Measurements from ENCODE around the gene CAMTA1.

CAMTA1 gene

GRCh38 chr1:7008975-7009740 lies 223.9 kb downstream of the CAMTA1 start:
- DNase-seq (ENCODE audit: low read depth), result no peak
- no peak overlapping the region for H3K4me3 ChIP-seq (ENCODE audit: low read depth, low read length)
- no peak for TF ChIP-seq CTCF (conservative IDR thresholded peaks at IDR 0.05; ENCODE audit: low read depth, low read length)

GRCh38 chr1:7009741-7010525 lies 224.7 kb downstream of the CAMTA1 start:
- no peak for TF ChIP-seq CTCF (conservative IDR thresholded peaks at IDR 0.05; ENCODE audit: low read depth, low read length)
- no peak overlapping the region for H3K4me3 ChIP-seq (ENCODE audit: low read depth, low read length)
- no peak for DNase-seq (ENCODE audit: low read depth)

- no peak for TF ChIP-seq CTCF (conservative IDR thresholded peaks at IDR 0.05; ENCODE audit: low read depth, low read length)
- no peak for DNase-seq (ENCODE audit: low read depth)
- no peak overlapping the region for H3K4me3 ChIP-seq (ENCODE audit: low read depth, low read length)
Measured at GRCh38 chr1:7010534-7011200, 225.4 kb downstream of the CAMTA1 start.

- TF ChIP-seq CTCF (conservative IDR thresholded peaks at IDR 0.05; ENCODE audit: low read depth, low read length), result no peak
- no peak for DNase-seq (ENCODE audit: low read depth)
- H3K4me3 ChIP-seq (ENCODE audit: low read depth, low read length), result no peak overlapping the region
Measured at GRCh38 chr1:7011826-7012225, 226.6 kb downstream of the CAMTA1 start.

- H3K4me3 ChIP-seq (ENCODE audit: low read depth, low read length), result no peak overlapping the region
- DNase-seq (ENCODE audit: low read depth), result no peak
- TF ChIP-seq CTCF (conservative IDR thresholded peaks at IDR 0.05; ENCODE audit: low read depth, low read length), result no peak
Measured at GRCh38 chr1:7012461-7012924, 227.2 kb downstream of the CAMTA1 start.

- TF ChIP-seq CTCF (conservative IDR thresholded peaks at IDR 0.05; ENCODE audit: low read depth, low read length), result no peak
- H3K4me3 ChIP-seq (ENCODE audit: low read depth, low read length), result no peak overlapping the region
- no peak for DNase-seq (ENCODE audit: low read depth)
Measured at GRCh38 chr1:7013833-7014639, 228.8 kb downstream of the CAMTA1 start.

Measured in choroid plexus epithelial cell (primary cell).